IMR-90 (cell line): Measurements from ENCODE around the gene GPR180. TPM values are rescaled to one million over a fixed set of nuclear protein-coding genes. Genes with fewer than 3 reads are reported as not detected.

ENCODE experiments used
- ATAC-seq: fragments of 200-7000 bp; cut with Tn5 transposase; 2 replicates; pipeline ENCODE4 v1.9.1; 2020; ENCODE audit warnings: low read depth, mild to moderate bottlenecking, moderate library complexity
- BruUV-seq: library from RNA; stranded (reverse); fragments of 400-500 nt; replicated peaks from 2 replicates; lab custom pipeline; 2021; lab: Mats Ljungman, UMichigan
- CTCF ChIA-PET: fragments of 300-600 bp; formaldehyde crosslinking; extraction: SDS; loops from one replicate; lab custom pipeline; 2021; ENCODE audit warnings: antibody characterized with exemption; lab: Yijun Ruan, JAX
- POLR2A ChIA-PET: fragments of 300-600 bp; sonication (Branson Sonifier 250); formaldehyde crosslinking; loops from one replicate; lab custom pipeline; 2022; ENCODE audit warnings: antibody characterized with exemption; ENCODE audit not compliant: unreplicated experiment; lab: Charles Lee
- DNase-seq: peaks from one replicate; pipeline ENCODE4 v3.0.0; 2013
- H2AFZ ChIP-seq: replicated peaks from 2 replicates; pipeline ENCODE3; 2013; ENCODE audit warnings: low read length, mild to moderate bottlenecking; ENCODE audit not compliant: poor library complexity
- H2AK5ac ChIP-seq: 2 replicates; pipeline ENCODE4 v1.6.1; 2013; ENCODE audit warnings: low read depth, low read length, inconsistent platforms
- H2AK9ac ChIP-seq: replicated peaks from 2 replicates; pipeline ENCODE3; 2013; ENCODE audit warnings: mild to moderate bottlenecking, low read depth, low read length, moderate library complexity; ENCODE audit not compliant: poor library complexity
- H2BK120ac ChIP-seq: 2 replicates; pipeline ENCODE4 v1.6.1; 2013; ENCODE audit warnings: low read depth, low read length, inconsistent platforms
- H2BK15ac ChIP-seq: 3 replicates; pipeline ENCODE4 v1.6.1; 2013; ENCODE audit warnings: low read depth, low read length, inconsistent platforms
- H2BK20ac ChIP-seq: 2 replicates; pipeline ENCODE4 v1.6.1; 2013; ENCODE audit warnings: low read depth, mild to moderate bottlenecking, inconsistent platforms, low read length, moderate library complexity
- H2BK5ac ChIP-seq: 2 replicates; pipeline ENCODE4 v1.6.1; 2013; ENCODE audit warnings: mild to moderate bottlenecking, low read depth, low read length, inconsistent platforms; ENCODE audit not compliant: poor library complexity, severe bottlenecking
- H3K14ac ChIP-seq: replicated peaks from 2 replicates; pipeline ENCODE4 v1.6.1; 2013; ENCODE audit warnings: low read depth, low read length, inconsistent platforms
- H3K18ac ChIP-seq: 2 replicates; pipeline ENCODE4 v1.6.1; 2013; ENCODE audit warnings: low read depth, low read length, control low read depth
- H3K23ac ChIP-seq: 2 replicates; pipeline ENCODE4 v1.6.1; 2013; ENCODE audit warnings: low read depth, low read length, inconsistent platforms
- H3K27ac ChIP-seq: 2 replicates; pipeline ENCODE4 v1.5.1; 2013; ENCODE audit warnings: mild to moderate bottlenecking, control low read depth, low read length; ENCODE audit not compliant: insufficient read depth
- H3K27me3 ChIP-seq: 2 replicates; pipeline ENCODE4 v1.6.1; 2013; ENCODE audit warnings: low read length; ENCODE audit not compliant: control insufficient read depth, insufficient read depth
- H3K36me3 ChIP-seq: 2 replicates; pipeline ENCODE4 v1.6.1; 2013; ENCODE audit warnings: low read length, mixed read lengths; ENCODE audit not compliant: control insufficient read depth, insufficient read depth
- H3K4ac ChIP-seq: 2 replicates; pipeline ENCODE4 v1.6.1; 2013; ENCODE audit warnings: low read depth, low read length, inconsistent platforms
- H3K4me1 ChIP-seq: 2 replicates; pipeline ENCODE4 v1.6.1; 2013; ENCODE audit warnings: low read length, mixed read lengths; ENCODE audit not compliant: control insufficient read depth, insufficient read depth
- H3K4me2 ChIP-seq: 2 replicates; pipeline ENCODE4 v1.6.1; 2013; ENCODE audit warnings: low read depth, mild to moderate bottlenecking, control low read depth, low read length, moderate library complexity
- H3K4me3 ChIP-seq: 2 replicates; pipeline ENCODE4 v1.5.1; 2013; ENCODE audit warnings: low read depth, mild to moderate bottlenecking, control low read depth, low read length, moderate library complexity; ENCODE audit not compliant: insufficient read depth
- H3K56ac ChIP-seq: 2 replicates; pipeline ENCODE4 v1.6.1; 2013; ENCODE audit warnings: low read length, inconsistent platforms; ENCODE audit not compliant: insufficient read depth; ENCODE audit errors: extremely low read depth
- H3K79me1 ChIP-seq, 2 experiments: 2 replicates each; pipeline ENCODE4 v1.6.1; 2013; ENCODE audit warnings: low read length in 2 of 2, inconsistent platforms in 1 of 2, low read depth in 1 of 2
- H3K9ac ChIP-seq: 2 replicates; pipeline ENCODE4 v1.6.1; 2013; ENCODE audit warnings: low read depth, low read length, control low read depth
- H3K9me1 ChIP-seq: 2 replicates; pipeline ENCODE4 v1.6.1; 2013; ENCODE audit warnings: low read length, inconsistent platforms; ENCODE audit not compliant: insufficient read depth
- H3K9me3 ChIP-seq: 2 replicates; pipeline ENCODE4 v1.6.1; 2013; ENCODE audit warnings: low read length; ENCODE audit not compliant: control insufficient read depth, insufficient read depth
- H4K20me1 ChIP-seq: 2 replicates; pipeline ENCODE4 v1.6.1; 2013; ENCODE audit warnings: low read length, inconsistent platforms; ENCODE audit not compliant: insufficient read depth
- H4K5ac ChIP-seq: 2 replicates; pipeline ENCODE4 v1.6.1; 2013; ENCODE audit warnings: mild to moderate bottlenecking, low read depth, low read length, control low read depth
- H4K8ac ChIP-seq, 2 experiments: 2 replicates each; pipeline ENCODE4 v1.6.1; 2013; ENCODE audit warnings: low read depth in 2 of 2, low read length in 2 of 2, control low read depth in 1 of 2, inconsistent platforms in 1 of 2
- H4K91ac ChIP-seq: 2 replicates; pipeline ENCODE4 v1.6.1; 2013; ENCODE audit warnings: low read depth, low read length, inconsistent platforms; ENCODE audit not compliant: insufficient read depth
- CEBPB ChIP-seq: IDR thresholded peaks from 2 replicates; pipeline ENCODE4 v1.6.1; 2012; ENCODE audit warnings: low read depth, low read length, improper control_type of control experiment
- CHD1 ChIP-seq: IDR thresholded peaks from 2 replicates; pipeline ENCODE4 v1.6.1; 2012; ENCODE audit warnings: low read depth, low read length, improper control_type of control experiment
- FOS ChIP-seq: fragments of 150-350 bp; IDR thresholded peaks from 2 replicates; pipeline ENCODE4 v1.6.1; 2016; ENCODE audit warnings: low read depth, low read length
- MAFK ChIP-seq: IDR thresholded peaks from 2 replicates; pipeline ENCODE4 v1.6.1; 2012; ENCODE audit warnings: low read depth, low read length, improper control_type of control experiment
- RAD21 ChIP-seq: IDR thresholded peaks from 2 replicates; pipeline ENCODE4 v1.6.1; 2012; ENCODE audit warnings: low read length, improper control_type of control experiment
- WGBS, 2 experiments: methylation state at CpG; one replicate each; pipeline versions ENCODE4 v1.1.5 to v1.1.7; 2013; ENCODE audit warnings: missing lambda C conversion rate in 2 of 2; ENCODE audit not compliant: insufficient read length in 1 of 2; ENCODE audit errors: extremely low coverage in 2 of 2; 5-methylcytosine and 5-hydroxymethylcytosine counted together
- dilution Hi-C: fragments of 300-500 bp; cut with HindIII; formaldehyde crosslinking; loops from one replicate; pipeline ENCODE4 v1.14.3; 2018; ENCODE audit warnings: low sequenced_read_pairs; ENCODE audit not compliant: unreplicated experiment
- in situ Hi-C: fragments of 300-500 bp; cut with MboI; formaldehyde crosslinking; loops from 3 replicates; pipeline ENCODE4 v1.14.3; 2019; ENCODE audit warnings: low sequenced_read_pairs, inconsistent platforms, mixed read lengths
- intact Hi-C: fragments of 100-400 bp; cut with micrococcal nuclease; formaldehyde crosslinking; loops from 2 replicates; pipeline ENCODE4 v1.10.0; 2022
- polyA plus RNA-seq, 3 experiments: library from polyadenylated mRNA; depleted of rRNA; stranded (reverse); fragments of >200 nt; gene quantifications; 2 replicates each; pipeline ENCODE4 v1.2.3, GENCODE V29; 2012; ENCODE audit warnings: low replicate concordance in 1 of 3
- total RNA-seq: library from RNA; depleted of rRNA; stranded (reverse); fragments of >200 nt; gene quantifications from 2 replicates; pipeline ENCODE4 v1.2.3, GENCODE V29; 2012

Gene GPR180
- total and polyA plus RNA-seq, 2 of the 4 experiments (the other 2 are of a cell fraction) = 2.8 to 10.8 TPM

- no peak overlapping the region for H2BK15ac ChIP-seq
- no CpG with 5 or more reads among the region's 2 CpGs for WGBS, 2 experiments
- H3K36me3 ChIP-seq = no peaks in the 10 kb centered on the region
- in situ Hi-C loops = loop anchor here (25.0 kb wide), 1 partner anchor 745 kb away; no protein-coding TSS in a partner anchor
- H3K23ac ChIP-seq = no peak overlapping the region
- DNase-seq (no peak), ATAC-seq (no peak)
- H4K5ac ChIP-seq = no peak overlapping the region
- BruUV-seq = no TSS peak
- dilution Hi-C loops = no loop called here
- H3K9me1 ChIP-seq = no peaks in the 10 kb centered on the region
- H3K9me3 ChIP-seq = no peaks in the 10 kb centered on the region; the same call in 1 of the 2 replicates
- H3K4me3 ChIP-seq = no peak overlapping the region
- TF ChIP-seq FOS (no peak), CEBPB (no peak), RAD21 (no peak), MAFK (no peak), CHD1 (no peak)
- peaks cover 57% of the 10 kb centered on the region for H3K27me3 ChIP-seq
- H3K4me2 ChIP-seq = no peak overlapping the region
- H3K4me1 ChIP-seq = no peaks in the 10 kb centered on the region
- H2BK20ac ChIP-seq = no peak overlapping the region
- H3K9ac ChIP-seq = no peak overlapping the region
- no peak overlapping the region for H3K56ac ChIP-seq
- ChIA-PET CTCF (no interaction called here), POLR2A (no interaction called here)
- H4K8ac ChIP-seq = no peak overlapping the region
- H3K79me1 ChIP-seq = no peaks in the 10 kb centered on the region
- no peak overlapping the region for H2BK120ac ChIP-seq
- no peak overlapping the region for H2BK5ac ChIP-seq
- intact Hi-C loops = no loop called here
- no peak overlapping the region for H3K27ac ChIP-seq
- no peak overlapping the region for H2AFZ ChIP-seq
- H4K91ac ChIP-seq = no peak overlapping the region
- H3K18ac ChIP-seq = no peak overlapping the region
- no peaks in the 10 kb centered on the region for H4K20me1 ChIP-seq
- H3K14ac ChIP-seq = no peak overlapping the region
- no peak overlapping the region for H3K4ac ChIP-seq
- no peak overlapping the region for H2AK5ac ChIP-seq
- no peak overlapping the region for H2AK9ac ChIP-seq
These were observed 65.5 kb downstream of the GPR180 start for GRCh38 chr13:94667190-94667589.
